IPS-NIHi7 (cell line): ENCODE measurements around the gene BTNL3.
"Not testable (repeated sequence)": the region's sequence is repeated elsewhere in the genome, so short reads cannot be mapped to it uniquely, and the experiment has no call there.

Experiments
- DNase-seq: peaks from one replicate; pipeline ENCODE4 v3.0.0; 2012; ENCODE audit warnings: mixed read lengths; ENCODE audit errors: extremely low spot score

Gene BTNL3

GRCh38 chr5:181024245-181025064 is 35.8 kb downstream of the BTNL3 start:
- DNase-seq, result no peak

DNA sequence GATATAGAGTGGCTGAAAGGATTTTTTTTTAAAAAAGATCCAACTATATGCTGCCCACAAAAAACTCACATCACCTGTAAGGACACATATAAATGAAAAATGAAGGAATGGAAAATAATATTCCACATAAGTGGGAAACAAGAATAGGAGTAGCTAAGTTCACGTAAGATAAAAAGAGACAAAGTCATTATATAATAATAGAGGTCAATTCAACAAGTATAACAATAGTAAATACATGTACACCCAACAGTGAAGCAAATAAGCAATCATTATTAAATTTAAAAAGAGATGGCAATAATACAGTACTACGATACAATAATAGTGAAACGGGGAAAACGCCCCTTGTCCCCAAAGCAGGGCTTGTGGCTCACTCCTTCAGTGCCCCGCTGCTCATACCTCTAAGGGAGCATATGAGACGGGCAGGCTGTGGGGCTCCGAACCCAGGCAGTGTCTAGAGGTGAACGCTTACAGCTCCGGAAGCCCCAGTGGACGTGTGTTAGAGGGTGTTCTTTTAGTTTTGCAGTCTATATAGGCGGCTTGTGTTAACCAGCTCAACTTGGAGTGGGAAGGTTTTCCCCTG is 38.9 kb downstream of the BTNL3 start:
- no peak for DNase-seq

GRCh38 chr5:181028032-181028819 is 39.6 kb downstream of the BTNL3 start:
- DNase-seq, result peak; percentile 61

- DNase-seq, result no peak
Observed at GRCh38 chr5:181031716-181032115, 43.1 kb downstream of the BTNL3 start.

GRCh38 chr5:181035991-181036815 is 47.6 kb downstream of the BTNL3 start:
- DNase-seq, result no peak

DNA sequence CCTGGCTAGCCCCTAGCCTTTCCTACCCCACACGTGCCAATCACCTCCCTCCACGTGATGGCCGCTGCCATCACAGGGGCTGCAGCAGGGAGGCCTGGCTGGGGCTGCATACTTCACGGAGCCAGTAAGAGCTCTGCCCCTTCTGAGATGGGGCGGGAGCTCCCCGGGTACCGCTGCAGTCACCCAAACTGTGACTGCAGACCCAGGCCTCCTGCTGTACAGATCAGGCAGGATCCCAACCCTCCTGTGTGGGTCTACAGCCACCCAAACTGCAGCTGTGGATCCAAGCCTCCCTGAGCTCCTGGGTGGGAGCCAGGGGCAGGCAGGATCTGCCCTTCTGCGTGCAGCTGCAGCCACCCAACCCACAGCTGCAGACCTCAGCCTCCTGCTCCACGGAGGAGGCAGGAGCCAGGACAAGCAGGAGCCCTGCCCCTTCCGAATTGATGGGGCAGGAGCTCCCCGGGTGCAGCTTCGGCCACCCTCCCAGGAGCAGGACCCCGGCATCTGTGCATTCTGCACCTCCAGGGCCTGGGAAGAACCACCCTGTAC is 48.2 kb downstream of the BTNL3 start:
- no peak for DNase-seq

DNA sequence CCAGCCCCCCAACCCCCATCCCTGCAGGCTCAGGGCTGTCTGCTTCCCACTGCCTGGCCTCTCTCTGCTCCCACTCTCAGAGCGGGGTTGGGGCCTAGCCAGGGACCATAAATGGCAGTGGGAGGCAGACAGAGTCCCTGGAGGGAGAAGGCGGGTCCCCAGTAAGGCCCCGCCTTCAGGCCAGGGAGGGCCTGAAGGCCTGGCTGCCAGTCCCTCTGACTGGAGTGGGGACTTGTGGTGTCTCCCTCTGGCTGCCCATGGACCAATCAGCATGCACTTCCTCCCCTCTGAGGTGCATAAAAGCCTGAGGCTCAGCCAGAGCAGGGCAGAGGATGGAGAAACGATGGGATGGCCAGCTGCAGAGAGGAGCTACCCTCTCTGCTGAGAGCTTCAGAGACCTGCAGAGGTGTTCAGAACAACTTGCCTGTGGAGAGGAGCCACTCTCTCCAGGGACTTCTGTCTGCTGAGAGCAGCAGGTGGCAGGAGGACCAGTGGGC is 48.8 kb downstream of the BTNL3 start:
- peak; percentile 65 for DNase-seq

DNA sequence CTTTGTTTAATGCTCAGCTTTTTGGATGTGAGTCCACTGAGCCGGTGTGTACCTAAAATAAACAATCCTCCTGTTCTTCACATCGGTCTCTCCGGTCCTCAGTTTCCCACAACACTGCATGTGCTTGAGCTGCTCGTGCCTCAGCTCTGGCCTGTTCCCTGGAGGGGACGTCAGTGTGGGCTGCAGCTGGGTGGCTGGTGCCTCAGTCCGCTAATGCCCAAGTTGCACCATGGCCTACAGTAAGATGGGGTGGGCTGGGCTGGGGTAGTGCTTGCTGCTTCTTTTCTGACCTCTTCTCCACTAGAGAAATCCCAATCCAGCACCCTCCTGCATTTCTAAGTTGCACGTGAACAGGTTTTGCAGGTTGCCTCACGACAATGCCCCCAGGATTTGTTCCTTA is 50.8 kb downstream of the BTNL3 start:
- no peak for DNase-seq

- DNase-seq, result no peak
Observed at GRCh38 chr5:181039931-181040630, 51.4 kb downstream of the BTNL3 start, which contains the start of gene BTNL9. BTNL9 (plus strand) TSS chr5:181040266; CDS start chr5:181045490, 5,224 bp downstream.

DNA sequence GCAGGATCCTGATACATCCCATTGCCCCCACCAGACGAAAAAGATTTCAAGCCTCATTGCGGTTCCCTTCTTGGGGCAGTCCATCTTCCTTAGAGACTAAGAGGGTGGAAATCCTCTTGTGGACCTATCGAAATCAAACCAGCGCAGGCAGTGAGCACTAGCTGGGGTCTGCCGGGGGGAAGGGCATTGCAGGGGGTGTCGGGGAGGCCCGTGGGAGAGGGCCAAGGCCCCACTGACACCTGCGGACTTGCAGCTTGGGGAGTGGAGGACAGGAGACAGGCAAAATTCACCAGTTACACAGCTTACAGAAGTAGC is 51.9 kb downstream of the BTNL3 start:
- no peak for DNase-seq

GRCh38 chr5:181041043-181041442 is 52.4 kb downstream of the BTNL3 start:
- no peak for DNase-seq

DNA sequence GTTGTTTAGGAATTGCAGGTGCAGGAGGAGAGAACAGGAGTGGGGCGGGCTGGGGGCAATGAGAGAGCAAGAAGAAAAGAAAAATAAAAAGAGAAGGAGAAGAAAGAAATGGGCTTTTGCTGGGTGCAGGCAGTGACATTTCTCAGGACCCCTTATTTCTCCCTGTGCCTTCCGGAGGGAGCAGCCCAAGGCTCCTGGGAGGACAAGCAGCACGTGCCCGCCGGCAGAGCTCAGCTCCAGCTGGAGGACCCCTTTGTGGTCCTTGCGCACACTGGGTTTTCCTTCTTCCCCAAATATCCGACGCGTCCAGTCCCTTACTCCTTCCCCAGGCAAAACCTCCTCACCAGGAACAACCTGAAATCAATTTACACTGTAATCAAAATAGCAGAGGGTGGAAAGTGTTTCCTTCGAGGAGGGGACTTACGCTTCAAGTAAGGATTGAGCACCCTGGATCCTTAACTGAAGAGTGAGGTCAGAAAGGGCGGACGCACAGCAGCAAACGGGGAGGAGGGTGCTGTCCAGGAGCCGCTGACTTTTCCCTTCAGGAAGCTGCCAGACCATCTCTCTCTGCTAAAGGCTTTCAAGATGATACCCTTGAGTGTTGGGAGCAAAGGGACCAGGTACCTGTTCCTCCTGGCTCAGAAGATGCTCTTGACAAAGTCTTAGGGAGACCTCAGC is 53.5 kb downstream of the BTNL3 start:
- DNase-seq, result no peak

- no peak for DNase-seq
Observed at GRCh38 chr5:181042722-181043121, 54.1 kb downstream of the BTNL3 start.

DNA sequence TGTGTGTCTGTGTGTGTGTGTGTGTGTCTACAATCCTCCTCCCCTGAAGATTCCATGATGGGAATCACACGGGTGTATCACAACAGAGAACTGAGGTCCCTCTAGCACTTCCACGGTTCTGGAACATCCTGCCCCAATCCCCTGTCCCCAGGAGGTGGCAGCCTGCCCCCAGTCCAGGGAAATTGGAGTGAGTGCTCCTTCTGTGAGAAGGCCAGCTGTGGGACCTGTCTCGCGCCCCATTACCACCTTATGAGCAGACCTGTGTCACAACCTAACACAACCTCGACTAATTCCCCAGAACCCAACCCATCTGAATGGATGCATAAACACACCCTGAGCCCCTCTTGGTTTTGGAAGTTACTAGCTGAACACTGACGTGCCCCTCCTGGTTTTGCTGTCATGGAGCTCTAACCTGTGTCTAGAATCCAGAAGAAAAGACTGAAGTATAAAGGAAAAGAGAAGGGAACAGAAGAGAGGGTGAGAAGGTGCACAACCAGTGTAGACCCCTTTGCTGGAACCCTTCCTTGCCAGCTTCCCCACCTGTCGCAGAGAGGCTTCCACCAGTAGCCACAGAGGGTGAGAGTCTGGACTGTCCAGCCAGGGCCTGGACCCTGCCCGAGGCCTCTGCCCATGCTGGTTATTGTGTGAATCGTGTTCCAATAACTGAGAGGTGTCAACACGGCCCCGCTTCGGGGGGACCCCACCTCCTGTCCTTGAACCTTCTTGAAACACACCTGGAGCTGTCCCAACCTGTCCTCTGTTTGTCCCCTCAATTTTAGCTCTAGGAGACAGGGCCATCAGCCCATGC is 54.8 kb downstream of the BTNL3 start:
- DNase-seq, result no peak

- no peak for DNase-seq
Observed at GRCh38 chr5:181044093-181044599, 55.5 kb downstream of the BTNL3 start.

- DNase-seq, result no peak
Observed at GRCh38 chr5:181044662-181045305, 56.1 kb downstream of the BTNL3 start.

GRCh38 chr5:181045316-181045715 is 56.7 kb downstream of the BTNL3 start:
- no peak for DNase-seq

- not testable (repeated sequence) for DNase-seq
Observed at GRCh38 chr5:181045857-181046256, 57.2 kb downstream of the BTNL3 start.

GRCh38 chr5:181047288-181047687 is 58.6 kb downstream of the BTNL3 start:
- no peak for DNase-seq
